A549 (cell line): Measurements from ENCODE around the gene FLNB. TPM values are rescaled to one million over a fixed set of nuclear protein-coding genes. Genes with fewer than 3 reads are reported as not detected.

Source experiments
- ATAC-seq, 2 experiments: fragments of 200-7000 bp in 1 of 2; fragments of >200 bp in 1 of 2; cut with Nextera tagmentation in 1 of 2; cut with Tn5 transposase in 1 of 2; 3 replicates each; pipeline versions ENCODE4 v1.8.0 to v1.9.1; 2018 to 2020; ENCODE audit warnings: mild to moderate bottlenecking in 1 of 2, moderate library complexity in 1 of 2
- CTCF ChIA-PET: fragments of 300-600 bp; sonication (Branson Sonifier 250); formaldehyde crosslinking; extraction: SDS; loops from one replicate; lab custom pipeline; 2021; ENCODE audit warnings: antibody characterized with exemption, inconsistent platforms; lab: Yijun Ruan, JAX
- POLR2A ChIA-PET: fragments of 350-600 bp; formaldehyde crosslinking; extraction: SDS; loops from one replicate; lab custom pipeline; 2021; ENCODE audit warnings: antibody characterized with exemption, inconsistent platforms; lab: Yijun Ruan, JAX
- DNase-seq, 2 experiments: peaks; one replicate each; pipeline versions ENCODE4 v3.0.0 to v3.0.0-alpha.2; 2011 to 2016; ENCODE audit warnings: low read depth in 1 of 2, low spot score in 1 of 2
- FAIRE-seq: peaks from 2 replicates; lab custom pipeline; 2011; peaks lifted over from hg19 to GRCh38; lab: Jason Lieb, UNC
- H3K27ac ChIP-seq, 2 experiments: fragments of >200 bp; sonication (Bioruptor Twin); formaldehyde crosslinking; 3 replicates each; pipeline ENCODE4 v1.5.1; 2016 to 2017
- H3K4me1 ChIP-seq: fragments of >200 bp; sonication (Bioruptor Twin); formaldehyde crosslinking; 3 replicates; pipeline ENCODE4 v1.6.1; 2016
- H3K4me2 ChIP-seq: fragments of >200 bp; sonication (Bioruptor Twin); formaldehyde crosslinking; 3 replicates; pipeline ENCODE4 v1.6.1; 2016
- H3K4me3 ChIP-seq: fragments of >200 bp; sonication (Bioruptor Twin); formaldehyde crosslinking; 3 replicates; pipeline ENCODE4 v1.5.1; 2016
- H3K9me3 ChIP-seq: fragments of >200 bp; sonication (Bioruptor Twin); formaldehyde crosslinking; 3 replicates; pipeline ENCODE4 v1.6.1; 2016
- CHD4 ChIP-seq: fragments of 200-600 bp; sonication (generic); IDR thresholded peaks from 2 replicates; pipeline ENCODE4 v1.6.1; 2016; ENCODE audit warnings: antibody characterized with exemption, mild to moderate bottlenecking, borderline replicate concordance
- EHF ChIP-seq: fragments of 250-450 bp; sonication (Bioruptor Pico); IDR thresholded peaks from 2 replicates; pipeline ENCODE4 v1.5.0; 2020; ENCODE audit warnings: mild to moderate bottlenecking
- EHMT2 ChIP-seq: fragments of 200-600 bp; sonication (generic); IDR thresholded peaks from 2 replicates; pipeline ENCODE4 v1.6.1; 2016; ENCODE audit warnings: antibody characterized with exemption, low read depth, mild to moderate bottlenecking, moderate library complexity
- FOSL2 ChIP-seq, 2 experiments: fragments of 450-650 bp in 1 of 2; fragments of >200 bp in 1 of 2; sonication (Bioruptor Twin) in 1 of 2; formaldehyde crosslinking; IDR thresholded peaks; 2 replicates each; pipeline versions ENCODE4 v1.5.0 to v1.6.1; 2016 to 2020; ENCODE audit warnings: mild to moderate bottlenecking in 1 of 2, moderate library complexity in 1 of 2
- HOXB5 ChIP-seq: fragments of 250-450 bp; sonication (Bioruptor Pico); IDR thresholded peaks from 2 replicates; pipeline ENCODE4 v1.5.0; 2020; ENCODE audit warnings: mild to moderate bottlenecking, moderate library complexity
- JUN ChIP-seq, 2 experiments: fragments of >200 bp; sonication (Bioruptor Twin); formaldehyde crosslinking; IDR thresholded peaks; 2 replicates in 1 of 2; 3 replicates in 1 of 2; pipeline ENCODE4 v1.6.1; 2016 to 2017
- JUNB ChIP-seq: fragments of >200 bp; sonication (Bioruptor Twin); formaldehyde crosslinking; IDR thresholded peaks from 2 replicates; pipeline ENCODE4 v1.6.1; 2016
- KDM1A ChIP-seq: fragments of 200-600 bp; sonication (generic); IDR thresholded peaks from 2 replicates; pipeline ENCODE4 v1.6.1; 2016; ENCODE audit warnings: low read depth, mild to moderate bottlenecking
- MAFK ChIP-seq: fragments of 450-650 bp; IDR thresholded peaks from 2 replicates; pipeline ENCODE4 v1.6.1; 2014; ENCODE audit not compliant: partially characterized antibody
- MAZ ChIP-seq: fragments of 150-350 bp; IDR thresholded peaks from 2 replicates; pipeline ENCODE4 v1.6.1; 2014; ENCODE audit warnings: antibody characterized with exemption, low read depth, low read length, borderline replicate concordance
- MYC ChIP-seq: IDR thresholded peaks from 2 replicates; pipeline ENCODE4 v1.6.1; 2012; ENCODE audit warnings: mild to moderate bottlenecking, inconsistent platforms, low read length, improper control_type of control experiment, borderline replicate concordance
- NFE2L2 ChIP-seq: fragments of 150-350 bp; conservative IDR thresholded peaks from 2 replicates; pipeline ENCODE4 v1.6.1; 2014; ENCODE audit warnings: low read length
- NPAS2 ChIP-seq: fragments of 250-450 bp; sonication (Bioruptor Pico); IDR thresholded peaks from 2 replicates; pipeline ENCODE4 v1.8.0; 2022; ENCODE audit warnings: mild to moderate bottlenecking, moderate library complexity, borderline replicate concordance
- POLR2A ChIP-seq: IDR thresholded peaks from 2 replicates; pipeline ENCODE4 v1.6.1; 2012; ENCODE audit warnings: mild to moderate bottlenecking, low read length
- POLR2AphosphoS2 ChIP-seq: conservative IDR thresholded peaks from 2 replicates; pipeline ENCODE4 v1.6.1; 2012; ENCODE audit warnings: low read length, improper control_type of control experiment, inconsistent platforms
- RAD21 ChIP-seq, 2 experiments: fragments of >200 bp in 1 of 2; sonication (Bioruptor Twin) in 1 of 2; formaldehyde crosslinking in 1 of 2; IDR thresholded peaks in 1 of 2; conservative IDR thresholded peaks in 1 of 2; 2 replicates in 1 of 2; 3 replicates in 1 of 2; pipeline ENCODE4 v1.6.1; 2012 to 2018; ENCODE audit warnings: inconsistent platforms in 1 of 2
- RARB ChIP-seq: fragments of 250-450 bp; sonication (Bioruptor Pico); IDR thresholded peaks from 2 replicates; pipeline ENCODE4 v1.8.0; 2021; ENCODE audit warnings: mild to moderate bottlenecking, moderate library complexity
- RNF2 ChIP-seq: fragments of 200-600 bp; sonication (generic); IDR thresholded peaks from 2 replicates; pipeline ENCODE4 v1.6.1; 2016; ENCODE audit warnings: low read depth, mild to moderate bottlenecking, antibody characterized with exemption, moderate library complexity, borderline replicate concordance
- SREBF2 ChIP-seq: fragments of 450-650 bp; IDR thresholded peaks from 2 replicates; pipeline ENCODE4 v1.6.1; 2014; ENCODE audit warnings: mild to moderate bottlenecking, moderate library complexity
- WGBS: methylation state at CpG from one replicate; pipeline ENCODE4 v1.1.6; 2017; ENCODE audit errors: missing lambda C conversion rate; 5-methylcytosine and 5-hydroxymethylcytosine counted together
- polyA plus RNA-seq, 4 experiments: library from polyadenylated mRNA; depleted of rRNA in 3 of 4; stranded (reverse); fragments of >200 nt; fragmentation: RNase III in 1 of 4; extraction: RNeasy Plus Mini Kit Qiagen cat#74134 plus additional on column Dnase treatment in 1 of 4; gene quantifications; 2 replicates in 3 of 4; 3 replicates in 1 of 4; pipeline ENCODE4 v1.2.3, GENCODE V29; 2011 to 2017
- TF ChIP-seq, protein P1 (sequence below): IDR thresholded peaks from 2 replicates; pipeline ENCODE4 v1.6.1; 2012
- TF ChIP-seq, protein P2 (sequence below): fragments of 450-650 bp; IDR thresholded peaks from 2 replicates; pipeline ENCODE4 v1.6.1; 2014; ENCODE audit warnings: antibody characterized with exemption
- TF ChIP-seq, protein P3 (sequence below): fragments of 150-350 bp; IDR thresholded peaks from 2 replicates; pipeline ENCODE4 v1.6.1; 2014; ENCODE audit warnings: low read depth, mild to moderate bottlenecking, low read length
- TF ChIP-seq, protein P4 (sequence below): fragments of 250-450 bp; sonication (Bioruptor Pico); IDR thresholded peaks from 2 replicates; pipeline ENCODE4 v1.5.0; 2020; ENCODE audit warnings: low read depth, mild to moderate bottlenecking, moderate library complexity

Gene FLNB
- polyA plus RNA-seq, 2 of the 4 experiments (the other 2 are of a cell fraction) = 235 to 439 TPM

DNA sequence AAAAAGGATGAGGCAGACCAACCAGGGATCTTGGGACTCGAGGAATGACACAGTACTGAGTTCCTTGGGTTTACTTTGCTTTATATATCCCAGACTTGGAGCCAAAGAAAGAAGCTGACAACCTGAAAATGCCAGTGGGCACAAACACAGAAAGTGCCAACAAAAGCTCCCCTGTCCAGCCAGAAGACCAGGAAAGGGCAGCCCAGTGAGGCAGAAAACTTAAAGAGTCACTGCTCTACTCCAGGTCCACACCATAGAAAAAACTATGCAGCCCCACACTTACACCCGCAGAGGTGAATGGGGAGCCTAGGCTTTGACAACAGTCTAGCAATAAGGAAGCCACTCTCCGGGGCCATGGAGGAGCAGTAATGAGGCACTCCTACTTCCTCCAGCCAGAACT is 80.3 kb downstream of the FLNB start (continued):
- TF ChIP-seq MYC (no peak), NFE2L2 (no peak), RARB (CRISPR knock-in tag) (no peak), RAD21 (conservative IDR thresholded peaks at IDR 0.05 in 1 of 2, IDR thresholded peaks at IDR 0.05 in 1 of 2) (no peak)
- TF ChIP-seq, all 56 proteins: peak for 0

DNA sequence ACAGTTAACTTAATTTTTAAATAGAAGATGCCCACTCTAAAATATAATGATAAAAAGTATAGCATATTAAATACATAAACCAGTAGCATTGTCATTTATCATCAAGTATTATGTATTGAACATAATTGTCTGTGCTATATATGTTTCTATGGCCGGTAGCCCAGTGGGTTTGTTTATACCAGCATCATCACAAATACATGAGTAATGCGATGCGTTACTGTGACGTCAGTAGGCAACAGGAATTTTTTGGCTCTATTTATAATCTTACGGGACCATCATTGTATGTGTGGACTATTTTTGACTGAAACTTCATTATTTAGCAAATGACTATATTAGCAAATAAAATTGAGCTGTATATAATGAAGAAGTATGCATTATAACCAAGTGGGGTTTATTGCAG is 82.1 kb downstream of the FLNB start:
- ATAC-seq (no peak), FAIRE-seq (no peak), DNase-seq (no peak)
- CTCF ChIA-PET = no interaction called here
- H3K9me3 ChIP-seq = no peaks in the 10 kb centered on the region
- TF ChIP-seq JUN (IDR thresholded peaks at IDR 0.05) (no peak), RAD21 (conservative IDR thresholded peaks at IDR 0.05 in 1 of 2, IDR thresholded peaks at IDR 0.05 in 1 of 2) (no peak), POLR2A (no peak), FOSL2 (IDR thresholded peaks at IDR 0.05) (no peak), FOSL2 (CRISPR knock-in tag; IDR thresholded peaks at IDR 0.05) (no peak), SREBF2 (no peak), JUNB (no peak), RNF2 (no peak), MAFK (no peak), EHMT2 (no peak), MAZ (no peak), POLR2AphosphoS2 (no peak), HOXB5 (no peak)
- TF ChIP-seq, protein P1, sequence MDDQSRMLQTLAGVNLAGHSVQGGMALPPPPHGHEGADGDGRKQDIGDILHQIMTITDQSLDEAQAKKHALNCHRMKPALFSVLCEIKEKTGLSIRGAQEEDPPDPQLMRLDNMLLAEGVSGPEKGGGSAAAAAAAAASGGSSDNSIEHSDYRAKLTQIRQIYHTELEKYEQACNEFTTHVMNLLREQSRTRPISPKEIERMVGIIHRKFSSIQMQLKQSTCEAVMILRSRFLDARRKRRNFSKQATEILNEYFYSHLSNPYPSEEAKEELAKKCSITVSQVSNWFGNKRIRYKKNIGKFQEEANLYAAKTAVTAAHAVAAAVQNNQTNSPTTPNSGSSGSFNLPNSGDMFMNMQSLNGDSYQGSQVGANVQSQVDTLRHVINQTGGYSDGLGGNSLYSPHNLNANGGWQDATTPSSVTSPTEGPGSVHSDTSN = no peak
- TF ChIP-seq, protein P2, sequence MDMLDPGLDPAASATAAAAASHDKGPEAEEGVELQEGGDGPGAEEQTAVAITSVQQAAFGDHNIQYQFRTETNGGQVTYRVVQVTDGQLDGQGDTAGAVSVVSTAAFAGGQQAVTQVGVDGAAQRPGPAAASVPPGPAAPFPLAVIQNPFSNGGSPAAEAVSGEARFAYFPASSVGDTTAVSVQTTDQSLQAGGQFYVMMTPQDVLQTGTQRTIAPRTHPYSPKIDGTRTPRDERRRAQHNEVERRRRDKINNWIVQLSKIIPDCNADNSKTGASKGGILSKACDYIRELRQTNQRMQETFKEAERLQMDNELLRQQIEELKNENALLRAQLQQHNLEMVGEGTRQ = no peak
- TF ChIP-seq, protein P3, sequence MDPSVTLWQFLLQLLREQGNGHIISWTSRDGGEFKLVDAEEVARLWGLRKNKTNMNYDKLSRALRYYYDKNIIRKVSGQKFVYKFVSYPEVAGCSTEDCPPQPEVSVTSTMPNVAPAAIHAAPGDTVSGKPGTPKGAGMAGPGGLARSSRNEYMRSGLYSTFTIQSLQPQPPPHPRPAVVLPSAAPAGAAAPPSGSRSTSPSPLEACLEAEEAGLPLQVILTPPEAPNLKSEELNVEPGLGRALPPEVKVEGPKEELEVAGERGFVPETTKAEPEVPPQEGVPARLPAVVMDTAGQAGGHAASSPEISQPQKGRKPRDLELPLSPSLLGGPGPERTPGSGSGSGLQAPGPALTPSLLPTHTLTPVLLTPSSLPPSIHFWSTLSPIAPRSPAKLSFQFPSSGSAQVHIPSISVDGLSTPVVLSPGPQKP = no peak
- TF ChIP-seq, protein P4, sequence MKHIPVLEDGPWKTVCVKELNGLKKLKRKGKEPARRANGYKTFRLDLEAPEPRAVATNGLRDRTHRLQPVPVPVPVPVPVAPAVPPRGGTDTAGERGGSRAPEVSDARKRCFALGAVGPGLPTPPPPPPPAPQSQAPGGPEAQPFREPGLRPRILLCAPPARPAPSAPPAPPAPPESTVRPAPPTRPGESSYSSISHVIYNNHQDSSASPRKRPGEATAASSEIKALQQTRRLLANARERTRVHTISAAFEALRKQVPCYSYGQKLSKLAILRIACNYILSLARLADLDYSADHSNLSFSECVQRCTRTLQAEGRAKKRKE (CRISPR knock-in tag) = no peak
- H3K4me1 ChIP-seq = peaks cover 55% of the 10 kb centered on the region
- WGBS = 68% methylated on average over 5 of the region's 5 CpGs
- H3K4me2 ChIP-seq = no peak overlapping the region
- POLR2A ChIA-PET = no interaction called here
- no peak overlapping the region for H3K4me3 ChIP-seq
- no peak overlapping the region for H3K27ac ChIP-seq

DNA sequence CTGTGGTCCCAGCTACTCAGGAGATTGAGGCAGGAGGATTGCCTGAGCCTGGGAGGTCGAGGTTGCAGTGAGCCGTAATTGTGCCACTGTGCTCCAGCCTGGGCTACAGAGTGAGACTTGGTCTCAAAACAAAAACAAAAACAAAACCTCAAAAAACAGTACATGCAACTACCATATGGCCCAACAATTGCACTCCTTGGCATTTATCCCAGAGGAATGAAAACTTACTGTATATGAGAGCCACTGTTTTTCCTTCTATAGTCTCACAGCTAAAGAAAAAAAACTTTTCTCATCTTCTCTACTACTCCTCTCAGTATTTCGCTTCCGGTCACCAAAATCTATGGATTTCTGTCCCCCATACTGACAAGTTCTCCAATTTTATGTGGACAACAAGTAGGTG is 84.3 kb downstream of the FLNB start:
- Histone ChIP-seq H3K9me3 (no peaks in the 10 kb centered on the region), H3K4me1 (peaks cover 55% of the 10 kb centered on the region), H3K27ac (no peak overlapping the region), H3K4me3 (no peak overlapping the region), H3K4me2 (no peak overlapping the region)
- TF ChIP-seq KDM1A = no peak
- TF ChIP-seq CHD4 = no peak
- TF ChIP-seq NPAS2 (CRISPR knock-in tag) = no peak
- no peak for TF ChIP-seq EHF (CRISPR knock-in tag)
- DNase-seq = no peak
- ChIA-PET CTCF (no interaction called here), POLR2A (no interaction called here)
- no peak for FAIRE-seq
- ATAC-seq = no peak
- 94% methylated on average over 4 of the region's 4 CpGs for WGBS
